Pancreas (tissue), 10 donors: Measurements from ENCODE around the gene MINDY2. TPM values are rescaled to one million over a fixed set of nuclear protein-coding genes. Genes with fewer than 3 reads are reported as not detected.

Experiments
- ATAC-seq, 4 donors: fragments of 200-7000 bp; cut with Tn5 transposase; one replicate each; pipeline versions ENCODE4 v1.8.0 to v1.9.1; 2020; ENCODE audit warnings: mild to moderate bottlenecking in 4 of 4, moderate library complexity in 4 of 4
- DNase-seq, 6 donors: peaks; one replicate each; pipeline ENCODE4 v3.0.0-alpha.2; 2020
- FAIRE-seq: peaks from 2 replicates; lab custom pipeline; 2012; peaks lifted over from hg19 to GRCh38; lab: Jason Lieb, UNC
- H3K27ac ChIP-seq, 4 donors: fragments of 200-600 bp; sonication (generic); 1 replicate in 3 of 4; 2 replicates in 1 of 4; pipeline versions ENCODE4 v1.5.0 to v1.8.0; 2020
- H3K27me3 ChIP-seq, 4 donors: fragments of 200-600 bp; one replicate each; pipeline ENCODE4 v1.8.0; 2021
- H3K36me3 ChIP-seq, 3 donors: fragments of 200-600 bp; sonication (generic) in 1 of 3; one replicate each; pipeline versions ENCODE4 v1.5.0 to v1.8.0; 2020 to 2021
- H3K4me1 ChIP-seq, 3 donors: fragments of 200-600 bp; one replicate each; pipeline ENCODE4 v1.8.0; 2021
- H3K4me3 ChIP-seq, 4 donors: fragments of 200-600 bp; sonication (generic) in 2 of 4; one replicate each; pipeline versions ENCODE4 v1.5.0 to v1.8.0; 2020 to 2021
- H3K9me3 ChIP-seq, 4 donors: fragments of 200-600 bp; one replicate each; pipeline ENCODE4 v1.8.0; 2021
- CTCF ChIP-seq, 4 donors: fragments of 200-600 bp; sonication (generic) in 3 of 4; IDR thresholded peaks; one replicate each; pipeline versions ENCODE4 v1.5.0 to v1.8.0; 2021; ENCODE audit warnings: antibody characterized with exemption in 4 of 4
- WGBS, 2 donors: extraction: QIAGEN DNeasy Blood & Tissue Kit; methylation state at CpG; one replicate each; pipeline ENCODE4 v1.1.7; 2013; 5-methylcytosine and 5-hydroxymethylcytosine counted together
- intact Hi-C, 3 donors: fragments of 100-400 bp; cut with DNase I; formaldehyde crosslinking; loops; one replicate each; pipeline versions ENCODE4 v1.11.1 to v1.14.2; 2022
- polyA plus RNA-seq, 2 donors: library from polyadenylated mRNA; stranded (reverse); fragments of 200-250 nt; gene quantifications; one replicate each; pipeline ENCODE4 v1.2.3, GENCODE V29; 2013
- total RNA-seq, 6 donors: library from RNA; stranded (reverse); fragmentation: NEBNext Ultra II Directional in 4 of 6; extraction: Animal tissue kit (Norgen Biotek cat#: 25700) in 4 of 6; gene quantifications; one replicate each; pipeline versions ENCODE4 v1.2.1 to v1.2.4, GENCODE V29; 2021 to 2023
- donor health status: healthy with polysubstance abuse.
- donor health status: DM: no; HTN: no; CAD: no; lungs with moderate emphysema.
- donor health status: DM: no; HTN: no; CAD: no.
- donor health status: control.
- donor health status: control.
- donor health status: Bipolar disorder and iron deficiency.
- donor health status: DM: yes; HTN: yes; CAD: no.
- donor health status: DM: no; HTN: no; CAD: no.
- donor health status: DM: no; HTN: no; CAD: no.
- donor health status: DM: yes; HTN: yes; CAD: no.

MINDY2 gene
- total and polyA plus RNA-seq, 8 donors: 2.8 to 11.6 (median 5.7) TPM

DNA sequence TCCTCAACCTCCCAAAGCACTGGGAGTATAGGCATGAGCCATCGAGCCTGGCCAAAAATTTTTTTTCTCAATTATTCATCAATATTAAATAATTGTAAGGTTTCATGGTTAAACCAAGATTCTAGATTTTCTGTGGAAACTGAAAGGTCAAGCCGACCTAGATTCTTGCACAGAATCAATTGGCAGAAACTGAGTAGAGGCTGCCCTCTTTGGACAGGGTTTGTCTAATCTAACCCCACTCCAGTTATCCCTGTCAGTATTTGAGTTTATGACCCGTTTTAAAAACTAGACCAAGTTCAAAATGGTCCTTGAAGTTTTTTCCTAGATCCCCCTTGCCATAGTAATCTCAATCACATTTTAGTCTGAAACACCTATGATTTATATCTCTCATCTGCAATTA, 13.0 kb upstream of the MINDY2 start:
- DNase-seq (no peak), ATAC-seq (peak in 3 of 4 donors; percentile 55 to 78 (median 65)), FAIRE-seq (no peak)
- H3K36me3 ChIP-seq: no peaks in the 10 kb centered on the region
- H3K9me3 ChIP-seq: no peaks in the 10 kb centered on the region
- no peaks in the 10 kb centered on the region for H3K4me1 ChIP-seq
- no peaks in the 10 kb centered on the region for H3K27me3 ChIP-seq
- H3K4me3 ChIP-seq: no peak overlapping the region
- TF ChIP-seq CTCF (IDR thresholded peaks at IDR 0.05): peak in 1 of 4 donors; percentile 13
- WGBS, 2 donors: 15 to 17% methylated on average over 3 of the region's 3 CpGs
- intact Hi-C loops: loop anchor here in 1 of 3 donors (5.0 to 10.0 kb wide), 3 partner anchors 323 to 531 kb away; partner anchors contain the start of gene LIPC
- H3K27ac ChIP-seq: no peak overlapping the region

GRCh38 chr15:58760385-58761009, 10.6 kb upstream of the MINDY2 start:
- DNase-seq: no peak
- FAIRE-seq: no peak

GRCh38 chr15:58761010-58761388, 10.1 kb upstream of the MINDY2 start:
- no peak for ATAC-seq
- no peak for FAIRE-seq
- intact Hi-C loops: no loop called here
- Histone ChIP-seq H3K27ac (no peak overlapping the region), H3K27me3 (no peaks in the 10 kb centered on the region), H3K36me3 (no peaks in the 10 kb centered on the region), H3K4me1 (no peaks in the 10 kb centered on the region), H3K9me3 (no peaks in the 10 kb centered on the region), H3K4me3 (no peak overlapping the region)
- 87 to 100% methylated on average over 1 of the region's 1 CpG for WGBS, 2 donors
- TF ChIP-seq CTCF (IDR thresholded peaks at IDR 0.05): no peak
- DNase-seq: no peak

More at GRCh38 chr15:58760385-58761009, 10.6 kb upstream of the MINDY2 start:
- no peak for ATAC-seq
- Histone ChIP-seq H3K27me3 (no peaks in the 10 kb centered on the region), H3K4me1 (no peaks in the 10 kb centered on the region), H3K36me3 (no peaks in the 10 kb centered on the region), H3K9me3 (no peaks in the 10 kb centered on the region), H3K27ac (no peak overlapping the region), H3K4me3 (no peak overlapping the region)
- intact Hi-C loops: no loop called here
- 83 to 91% methylated on average over 7 of the region's 7 CpGs for WGBS, 2 donors
- no peak for TF ChIP-seq CTCF (IDR thresholded peaks at IDR 0.05)

GRCh38 chr15:58762285-58762684, 8.8 kb upstream of the MINDY2 start:
- TF ChIP-seq CTCF (IDR thresholded peaks at IDR 0.05): no peak
- Histone ChIP-seq H3K36me3 (no peaks in the 10 kb centered on the region), H3K9me3 (no peaks in the 10 kb centered on the region), H3K27me3 (no peaks in the 10 kb centered on the region), H3K4me3 (no peak overlapping the region), H3K4me1 (no peaks in the 10 kb centered on the region), H3K27ac (no peak overlapping the region)
- no peak for FAIRE-seq
- intact Hi-C loops: no loop called here
- no peak for ATAC-seq
- no peak for DNase-seq

- no peak for TF ChIP-seq CTCF (IDR thresholded peaks at IDR 0.05)
- intact Hi-C loops: no loop called here
- no peaks in the 10 kb centered on the region for H3K4me1 ChIP-seq
- no peaks in the 10 kb centered on the region for H3K9me3 ChIP-seq
- H3K36me3 ChIP-seq: no peaks in the 10 kb centered on the region
- H3K27ac ChIP-seq: no peak overlapping the region
- DNase-seq (no peak), FAIRE-seq (no peak), ATAC-seq (no peak)
- H3K27me3 ChIP-seq: no peaks in the 10 kb centered on the region
- WGBS, 2 donors: 89 to 92% methylated on average over 1 of the region's 1 CpG
- H3K4me3 ChIP-seq: no peak overlapping the region
Measured at GRCh38 chr15:58762731-58763130, 8.4 kb upstream of the MINDY2 start.
